GM12864 (cell line): ENCODE results near the gene PTGS2.

Experiments used
- DNase-seq: peaks from one replicate; pipeline ENCODE4 v3.0.0-alpha.2; 2011; ENCODE audit warnings: low read depth
- H3K4me3 ChIP-seq: 2 replicates; pipeline ENCODE4 v1.5.1; 2011; ENCODE audit warnings: mild to moderate bottlenecking, low read depth, low read length, control low read depth
- CTCF ChIP-seq: IDR thresholded peaks from 2 replicates; pipeline ENCODE4 v1.5.1; 2011; ENCODE audit warnings: low read depth, mild to moderate bottlenecking, moderate library complexity, low read length, control low read depth, inconsistent platforms; ENCODE audit errors: missing control alignments

PTGS2 gene

GRCh38 chr1:186703209-186703766, 23.1 kb upstream of the PTGS2 start:
- no peak overlapping the region for H3K4me3 ChIP-seq
- no peak for TF ChIP-seq CTCF
- no peak for DNase-seq

GRCh38 chr1:186700722-186701121, 20.5 kb upstream of the PTGS2 start:
- no peak overlapping the region for H3K4me3 ChIP-seq
- no peak for DNase-seq
- TF ChIP-seq CTCF = no peak

DNA sequence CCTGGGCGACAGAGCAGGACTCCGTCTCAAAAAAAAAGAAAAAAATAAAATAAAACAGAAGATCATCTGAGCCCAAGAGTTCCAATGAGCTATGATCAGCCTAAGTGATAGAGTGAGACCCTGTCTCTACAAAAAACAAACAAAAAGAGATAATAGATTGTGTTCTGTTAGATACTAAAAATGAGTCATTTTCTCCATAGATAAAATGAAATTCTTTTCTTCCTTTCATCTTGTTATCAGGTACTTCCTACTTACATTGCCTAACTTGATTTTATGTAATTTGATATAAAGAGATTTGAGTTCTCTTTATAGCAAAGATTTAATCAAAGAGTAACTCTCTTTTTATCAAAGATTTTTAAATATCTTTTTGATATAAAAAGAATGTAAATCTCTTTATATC, 19.3 kb upstream of the PTGS2 start:
- DNase-seq = no peak
- H3K4me3 ChIP-seq = no peak overlapping the region
- no peak for TF ChIP-seq CTCF

DNA sequence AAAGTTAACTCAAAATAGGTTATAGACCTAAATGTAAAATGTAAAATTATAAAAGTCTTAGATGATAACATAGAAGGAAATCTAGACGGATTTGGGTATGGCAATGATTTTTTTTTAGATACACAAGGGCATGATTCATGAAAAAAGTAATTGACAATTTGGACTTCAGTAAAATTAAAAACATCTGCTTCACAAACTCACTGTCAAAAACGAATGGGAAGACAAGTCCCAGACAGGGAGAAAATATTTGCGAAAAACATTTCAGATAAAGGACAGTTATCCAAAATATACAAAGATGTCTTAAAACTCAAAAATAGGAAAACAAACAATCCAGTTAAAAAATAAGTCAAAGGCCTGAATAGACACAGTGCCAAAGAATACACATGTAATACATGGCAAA, 9.7 kb upstream of the PTGS2 start:
- no peak for DNase-seq
- no peak for TF ChIP-seq CTCF
- no peak overlapping the region for H3K4me3 ChIP-seq

DNA sequence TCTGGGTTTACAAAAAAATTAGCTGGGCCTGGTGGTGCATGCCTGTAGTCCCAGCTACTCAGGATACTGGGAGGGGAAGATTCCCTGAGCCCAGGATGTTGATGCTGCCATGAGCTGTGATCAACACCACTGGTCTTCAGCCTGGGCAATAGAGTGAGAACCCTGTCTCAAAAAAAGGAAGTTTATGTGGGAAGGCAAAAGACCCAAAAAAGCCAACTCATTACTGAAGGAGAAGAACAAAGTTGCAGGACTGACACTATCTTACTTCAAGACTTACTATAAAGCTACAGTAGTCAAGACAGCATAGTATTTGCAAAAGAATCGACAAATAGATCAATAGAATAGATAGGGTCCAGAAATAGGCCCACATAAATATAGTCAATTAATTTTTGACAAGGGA, 9.2 kb upstream of the PTGS2 start:
- no peak for TF ChIP-seq CTCF
- DNase-seq = no peak
- no peak overlapping the region for H3K4me3 ChIP-seq

GRCh38 chr1:186683652-186684410, 3.6 kb upstream of the PTGS2 start:
- no peak for TF ChIP-seq CTCF
- H3K4me3 ChIP-seq = no peak overlapping the region
- DNase-seq = no peak

- DNase-seq = no peak
- TF ChIP-seq CTCF = no peak
- no peak overlapping the region for H3K4me3 ChIP-seq
Measured at GRCh38 chr1:186682736-186683135, 2.5 kb upstream of the PTGS2 start.
